ENCODE measurements around the gene LGR4.
A peak's percentile ranks its signal among the peaks of the same experiment; 100 is the strongest.

LGR4 gene

GRCh38 chr11:27391331-27392015 is 81.1 kb downstream of the LGR4 start:
- no peak for TF ChIP-seq CTCF (IDR thresholded peaks at IDR 0.05; ENCODE audit: control insufficient read depth, insufficient read depth, low read depth, low read length, missing control alignments)
- H3K4me3 ChIP-seq (ENCODE audit: control insufficient read depth, low read depth, low read length): no peak overlapping the region
- no peak for DNase-seq (ENCODE audit: low read depth)

- H3K4me3 ChIP-seq (ENCODE audit: control insufficient read depth, low read depth, low read length): no peak overlapping the region
- TF ChIP-seq CTCF (IDR thresholded peaks at IDR 0.05; ENCODE audit: control insufficient read depth, insufficient read depth, low read depth, low read length, missing control alignments): no peak
- DNase-seq (ENCODE audit: low read depth): peak; percentile 53
Measured at GRCh38 chr11:27390318-27391295, 82.0 kb downstream of the LGR4 start.

DNA sequence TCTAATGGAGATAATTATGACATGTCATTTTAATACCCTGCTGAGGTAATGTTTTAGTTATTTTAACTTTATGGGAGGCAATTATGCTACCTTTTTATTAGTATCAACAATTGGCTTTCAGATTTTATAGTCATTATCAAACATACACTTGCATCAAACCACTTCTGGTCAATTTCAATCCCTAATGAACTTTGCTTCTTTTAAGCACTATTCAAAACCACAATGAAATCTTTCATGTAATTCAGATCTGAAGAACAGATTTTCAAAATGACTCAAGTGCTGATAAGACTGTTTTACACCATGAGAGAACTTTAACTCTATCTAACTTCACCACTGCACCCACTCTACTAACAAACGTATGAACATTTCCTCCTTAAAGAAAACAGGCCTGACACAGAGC is 83.7 kb downstream of the LGR4 start:
- DNase-seq (ENCODE audit: low read depth): no peak
- H3K4me3 ChIP-seq (ENCODE audit: control insufficient read depth, low read depth, low read length): no peak overlapping the region
- TF ChIP-seq CTCF (IDR thresholded peaks at IDR 0.05; ENCODE audit: control insufficient read depth, insufficient read depth, low read depth, low read length, missing control alignments): no peak

GRCh38 chr11:27388001-27388400 is 84.6 kb downstream of the LGR4 start:
- DNase-seq (ENCODE audit: low read depth): no peak
- no peak overlapping the region for H3K4me3 ChIP-seq (ENCODE audit: control insufficient read depth, low read depth, low read length)
- no peak for TF ChIP-seq CTCF (IDR thresholded peaks at IDR 0.05; ENCODE audit: control insufficient read depth, insufficient read depth, low read depth, low read length, missing control alignments)

DNA sequence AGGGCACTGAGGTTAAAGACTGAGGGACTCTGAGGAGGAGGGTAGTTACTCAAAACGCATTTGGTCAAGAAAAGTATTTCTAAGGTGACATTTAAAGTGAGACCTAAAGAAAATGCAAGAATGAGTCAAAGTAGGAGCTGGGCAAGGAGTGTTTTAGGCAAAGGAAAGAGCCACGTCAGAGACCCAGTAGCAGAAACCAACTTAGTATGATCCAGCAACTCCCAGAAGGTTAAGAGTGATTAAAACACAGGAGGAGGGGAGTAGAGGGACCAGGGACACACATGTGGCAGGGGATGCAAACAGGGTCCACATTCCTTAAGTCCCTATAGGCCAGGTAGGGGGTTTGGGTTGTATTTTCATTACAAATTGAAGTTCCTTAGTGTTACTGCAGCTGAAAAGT is 85.2 kb downstream of the LGR4 start:
- no peak overlapping the region for H3K4me3 ChIP-seq (ENCODE audit: control insufficient read depth, low read depth, low read length)
- no peak for TF ChIP-seq CTCF (IDR thresholded peaks at IDR 0.05; ENCODE audit: control insufficient read depth, insufficient read depth, low read depth, low read length, missing control alignments)
- no peak for DNase-seq (ENCODE audit: low read depth)

DNA sequence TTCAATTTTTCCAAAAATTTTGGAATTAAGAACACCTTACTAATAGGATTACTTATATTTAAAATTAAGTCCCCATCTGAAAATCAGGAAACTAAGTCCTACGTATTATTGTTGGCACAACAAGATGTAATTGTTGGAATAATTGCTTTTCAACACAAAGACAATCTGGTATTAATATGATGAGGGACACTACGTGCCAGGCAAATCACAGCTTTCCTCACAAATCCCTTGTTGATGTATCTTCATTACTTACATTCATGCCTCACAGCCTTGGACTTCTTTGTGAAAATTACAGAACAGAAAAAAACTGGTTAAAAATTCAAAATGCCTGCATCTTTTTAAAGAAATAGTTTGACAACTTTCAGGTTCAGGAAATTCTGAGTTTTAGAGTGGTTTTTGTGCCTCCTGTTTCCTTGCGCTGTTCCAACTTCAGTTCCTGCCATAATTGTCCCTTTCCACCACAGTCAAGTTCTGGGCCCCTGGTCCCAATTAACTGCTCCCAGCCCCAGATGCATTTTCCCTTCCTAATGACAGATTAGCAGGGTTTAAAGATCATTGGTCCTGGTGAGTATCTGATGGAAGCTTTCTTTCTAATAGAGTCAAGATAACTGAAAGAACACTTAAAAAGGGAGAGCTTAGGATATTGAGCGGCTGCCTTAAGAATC is 86.3 kb downstream of the LGR4 start:
- DNase-seq (ENCODE audit: low read depth): no peak
- H3K4me3 ChIP-seq (ENCODE audit: control insufficient read depth, low read depth, low read length): no peak overlapping the region
- TF ChIP-seq CTCF (IDR thresholded peaks at IDR 0.05; ENCODE audit: control insufficient read depth, insufficient read depth, low read depth, low read length, missing control alignments): no peak

All from AG09309 (cell line).